ENCODE results near the gene HNRNPLL. TPM values are rescaled to one million over a fixed set of nuclear protein-coding genes. Genes with fewer than 3 reads are reported as not detected.

Gene HNRNPLL
- total and polyA plus RNA-seq, 2 experiments from 2014 or later = 42.5 to 53.4 TPM

- H3K4me3 ChIP-seq = no peak overlapping the region
- peak; percentile 87 for ATAC-seq
- H3K27me3 ChIP-seq (ENCODE audit: insufficient read depth) = no peaks in the 10 kb centered on the region
- Mint-ChIP-seq H3K36me3 (ENCODE audit: low read depth) (no peaks in the 10 kb centered on the region), H3K4me3 (no peak overlapping the region), H3K4me1 (peaks cover 23% of the 10 kb centered on the region), H3K27ac (no peak overlapping the region), H3K9me3 (no peaks in the 10 kb centered on the region), H3K27me3 (ENCODE audit: insufficient read depth, low read depth, poor library complexity) (peaks cover 5% of the 10 kb centered on the region)
- no peaks in the 10 kb centered on the region for H3K79me2 ChIP-seq (replicated peaks; ENCODE audit: insufficient read depth)
- H3K4me1 ChIP-seq (ENCODE audit: insufficient read depth) = peaks cover 14% of the 10 kb centered on the region
- H3K9me2 ChIP-seq (ENCODE audit: insufficient read depth) = no peaks in the 10 kb centered on the region
- TF ChIP-seq JUNB (IDR thresholded peaks at IDR 0.05; ENCODE audit: unreplicated experiment) = no peak
- TF ChIP-seq POLR2AphosphoS5 (IDR thresholded peaks at IDR 0.05; ENCODE audit: low read depth) = no peak
- TF ChIP-seq, protein P1, sequence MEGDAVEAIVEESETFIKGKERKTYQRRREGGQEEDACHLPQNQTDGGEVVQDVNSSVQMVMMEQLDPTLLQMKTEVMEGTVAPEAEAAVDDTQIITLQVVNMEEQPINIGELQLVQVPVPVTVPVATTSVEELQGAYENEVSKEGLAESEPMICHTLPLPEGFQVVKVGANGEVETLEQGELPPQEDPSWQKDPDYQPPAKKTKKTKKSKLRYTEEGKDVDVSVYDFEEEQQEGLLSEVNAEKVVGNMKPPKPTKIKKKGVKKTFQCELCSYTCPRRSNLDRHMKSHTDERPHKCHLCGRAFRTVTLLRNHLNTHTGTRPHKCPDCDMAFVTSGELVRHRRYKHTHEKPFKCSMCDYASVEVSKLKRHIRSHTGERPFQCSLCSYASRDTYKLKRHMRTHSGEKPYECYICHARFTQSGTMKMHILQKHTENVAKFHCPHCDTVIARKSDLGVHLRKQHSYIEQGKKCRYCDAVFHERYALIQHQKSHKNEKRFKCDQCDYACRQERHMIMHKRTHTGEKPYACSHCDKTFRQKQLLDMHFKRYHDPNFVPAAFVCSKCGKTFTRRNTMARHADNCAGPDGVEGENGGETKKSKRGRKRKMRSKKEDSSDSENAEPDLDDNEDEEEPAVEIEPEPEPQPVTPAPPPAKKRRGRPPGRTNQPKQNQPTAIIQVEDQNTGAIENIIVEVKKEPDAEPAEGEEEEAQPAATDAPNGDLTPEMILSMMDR (conservative IDR thresholded peaks at IDR 0.05; ENCODE audit: low read depth in 2 of 2) = peak; percentile 59 to 69
- TF ChIP-seq ZNF331 (CRISPR knock-in tag; IDR thresholded peaks at IDR 0.05; ENCODE audit: low read depth) = no peak
- peak; percentile 72 for DNase-seq (ENCODE audit: low spot score)
- H3K36me3 ChIP-seq (ENCODE audit: insufficient read depth) = no peaks in the 10 kb centered on the region
- 0 out of 2 replicates have a peak overlapping the region, but pooled peaks have one; percentile 11 for H3K4me2 ChIP-seq
- no peaks in the 10 kb centered on the region for H3F3A ChIP-seq (replicated peaks; ENCODE audit: low read depth)
- H3K27ac ChIP-seq (ENCODE audit: low read depth) = no peak overlapping the region
- peak overlapping the region; percentile 52 for H2AFZ ChIP-seq
- H4K20me1 ChIP-seq (replicated peaks; ENCODE audit: insufficient read depth) = no peaks in the 10 kb centered on the region
Measured at GRCh38 chr2:38523728-38524437, 78.8 kb downstream of the HNRNPLL start.

- ATAC-seq (peak; percentile 67), DNase-seq (ENCODE audit: low spot score) (peak; percentile 61)
- H3K4me2 ChIP-seq = peak overlapping the region; percentile 68
- Mint-ChIP-seq H3K4me3 (no peak overlapping the region), H3K4me1 (peaks cover 22% of the 10 kb centered on the region), H3K27me3 (ENCODE audit: insufficient read depth, low read depth, poor library complexity) (peaks cover 5% of the 10 kb centered on the region), H3K36me3 (ENCODE audit: low read depth) (no peaks in the 10 kb centered on the region), H3K9me3 (no peaks in the 10 kb centered on the region), H3K27ac (no peak overlapping the region)
- no peaks in the 10 kb centered on the region for H3K36me3 ChIP-seq (ENCODE audit: insufficient read depth)
- peaks cover 14% of the 10 kb centered on the region for H3K4me1 ChIP-seq (ENCODE audit: insufficient read depth)
- H3K4me3 ChIP-seq = no peak overlapping the region
- H3K9me2 ChIP-seq (ENCODE audit: insufficient read depth) = no peaks in the 10 kb centered on the region
- H4K20me1 ChIP-seq (replicated peaks; ENCODE audit: insufficient read depth) = no peaks in the 10 kb centered on the region
- no peaks in the 10 kb centered on the region for H3F3A ChIP-seq (replicated peaks; ENCODE audit: low read depth)
- peak overlapping the region; percentile 94 for H2AFZ ChIP-seq
- no peaks in the 10 kb centered on the region for H3K79me2 ChIP-seq (replicated peaks; ENCODE audit: insufficient read depth)
- no peak overlapping the region for H3K27ac ChIP-seq (ENCODE audit: low read depth)
- no peaks in the 10 kb centered on the region for H3K27me3 ChIP-seq (ENCODE audit: insufficient read depth)
- TF ChIP-seq EZH2phosphoT487 (IDR thresholded peaks at IDR 0.05; ENCODE audit: unreplicated experiment) (no peak), CREB1 (CRISPR knock-in tag; IDR thresholded peaks at IDR 0.05; ENCODE audit: low read depth) (no peak), REST (IDR thresholded peaks at IDR 0.05; ENCODE audit: unreplicated experiment) (no peak), POLR2AphosphoS5 (IDR thresholded peaks at IDR 0.05; ENCODE audit: low read depth) (no peak), ETS1 (IDR thresholded peaks at IDR 0.05) (no peak), ZNF331 (CRISPR knock-in tag; IDR thresholded peaks at IDR 0.05; ENCODE audit: low read depth) (no peak), JUNB (IDR thresholded peaks at IDR 0.05; ENCODE audit: unreplicated experiment) (no peak), STAT1 (IDR thresholded peaks at IDR 0.05; ENCODE audit: unreplicated experiment) (no peak), EZH2 (IDR thresholded peaks at IDR 0.05; ENCODE audit: low read depth, unreplicated experiment) (no peak)
- TF ChIP-seq, protein P1 (conservative IDR thresholded peaks at IDR 0.05; ENCODE audit: low read depth in 2 of 2) = no peak
Measured at GRCh38 chr2:38522754-38523349, 79.9 kb downstream of the HNRNPLL start.
